Type B pancreatic cell (in vitro differentiated cells): ENCODE results near the gene SLC3A2. TPM values are rescaled to one million over a fixed set of nuclear protein-coding genes. Genes with fewer than 3 reads are reported as not detected.
A peak's percentile ranks its signal among the peaks of the same experiment; 100 is the strongest.

Experiments
- DNase-seq: peaks from one replicate; pipeline ENCODE4 v3.0.0; 2021; ENCODE audit warnings: mixed read lengths; ENCODE audit not compliant: unreplicated experiment; ENCODE audit errors: extremely low spot score
- H3K27ac Mint-ChIP-seq: 2 replicates; pipeline ENCODE4 v1.8.0; 2021; ENCODE audit warnings: mild to moderate bottlenecking, mixed read lengths
- H3K27me3 Mint-ChIP-seq: 2 replicates; pipeline ENCODE4 v1.8.0; 2021; ENCODE audit warnings: mixed read lengths
- H3K36me3 Mint-ChIP-seq: 2 replicates; pipeline ENCODE4 v1.8.0; 2021; ENCODE audit warnings: mixed read lengths
- H3K4me1 Mint-ChIP-seq: one replicate; pipeline ENCODE4 v1.8.0; 2021; ENCODE audit warnings: mixed read lengths; ENCODE audit not compliant: unreplicated experiment
- H3K4me3 Mint-ChIP-seq: 2 replicates; pipeline ENCODE4 v1.8.0; 2021; ENCODE audit warnings: mild to moderate bottlenecking, mixed read lengths
- H3K9me3 Mint-ChIP-seq: 2 replicates; pipeline ENCODE4 v1.8.0; 2021; ENCODE audit warnings: mixed read lengths
- CTCF ChIP-seq: fragments of 200-600 bp; sonication (generic); conservative IDR thresholded peaks from 2 replicates; pipeline ENCODE4 v1.5.0; 2021; ENCODE audit warnings: antibody characterized with exemption, mild to moderate bottlenecking
- long read RNA-seq: library from polyadenylated mRNA; unstranded; transcript quantifications from one replicate; pipeline ENCODE4 v2.0.0, GENCODE V29; 2020
- total RNA-seq: library from RNA; stranded (reverse); gene quantifications from 2 replicates; pipeline ENCODE4 v1.2.1, GENCODE V29; 2021; ENCODE audit warnings: low replicate concordance

Gene SLC3A2
- total RNA-seq: 190 and 287 TPM in 2 replicates
- long read RNA-seq, transcript SLC3A2-203 (12 exons, 2,161 nt): minor isoform, 10 of 635 reads
- long read RNA-seq, transcript SLC3A2-206 (11 exons, 2,084 nt): minor isoform, 14 of 635 reads
- long read RNA-seq, transcript SLC3A2-201 (9 exons, 1,904 nt): major isoform, 523 of 635 reads
- long read RNA-seq, transcript SLC3A2-208 (8 exons, 1,486 nt): minor isoform, 23 of 635 reads
- long read RNA-seq, partial matches to known transcripts: 10 of 635 reads
- long read RNA-seq, other reads (novel, unspliced or antisense): 46 of 635 reads

- Mint-ChIP-seq H3K36me3 (peaks cover 40% of the 10 kb centered on the region), H3K4me1 (peaks cover 49% of the 10 kb centered on the region), H3K4me3 (peak within 1 kb of the TSS; percentile 100), H3K27ac (peak within 1 kb of the TSS; percentile 100), H3K9me3 (no peaks in the 10 kb centered on the region), H3K27me3 (no peaks in the 10 kb centered on the region)
- peak; percentile 91 for DNase-seq
- peak; percentile 72 for TF ChIP-seq CTCF
Observed at GRCh38 chr11:62880803-62881578, at the start of gene SLC3A2. SLC3A2 (plus strand) TSS chr11:62880896; CDS start chr11:62881024, 128 bp downstream.

- Mint-ChIP-seq H3K9me3 (no peaks in the 10 kb centered on the region), H3K27ac (peak overlapping the region; percentile 100), H3K4me3 (peak overlapping the region; percentile 99), H3K4me1 (peaks cover 10% of the 10 kb centered on the region), H3K27me3 (no peaks in the 10 kb centered on the region), H3K36me3 (peaks cover 19% of the 10 kb centered on the region)
- peak; percentile 73 for DNase-seq
- TF ChIP-seq CTCF: no peak
Observed at GRCh38 chr11:62830904-62831519, 49.7 kb upstream of the SLC3A2 start.

- no peak for TF ChIP-seq CTCF
- Mint-ChIP-seq H3K4me3 (peak within 1 kb of the TSS; percentile 99), H3K27me3 (no peaks in the 10 kb centered on the region), H3K36me3 (peaks cover 19% of the 10 kb centered on the region), H3K9me3 (no peaks in the 10 kb centered on the region), H3K4me1 (peaks cover 10% of the 10 kb centered on the region), H3K27ac (peak within 1 kb of the TSS; percentile 100)
- peak; percentile 99 for DNase-seq
Observed at GRCh38 chr11:62831520-62832335, 49.0 kb upstream of the SLC3A2 start, which contains the start of gene STX5. STX5 (minus strand) TSS chr11:62832051; CDS start chr11:62831243, 808 bp downstream.

- Mint-ChIP-seq H3K9me3 (no peaks in the 10 kb centered on the region), H3K27me3 (no peaks in the 10 kb centered on the region), H3K4me1 (peaks cover 10% of the 10 kb centered on the region), H3K27ac (peak within 1 kb of the TSS; percentile 100), H3K4me3 (peak within 1 kb of the TSS; percentile 99), H3K36me3 (peaks cover 16% of the 10 kb centered on the region)
- no peak for DNase-seq
- no peak for TF ChIP-seq CTCF
Observed at GRCh38 chr11:62832336-62833234, 48.1 kb upstream of the SLC3A2 start, which contains the start of gene TEX54. TEX54 (minus strand) TSS chr11:62832841.
